GM12865 (cell line): ENCODE measurements around the gene PTPN18.
A peak's percentile ranks its signal among the peaks of the same experiment; 100 is the strongest.

Experiments
- DNase-seq: peaks from one replicate; pipeline ENCODE4 v3.0.0; 2010; ENCODE audit warnings: low read depth
- H3K4me3 ChIP-seq: 2 replicates; pipeline ENCODE4 v1.5.1; 2011; ENCODE audit warnings: mild to moderate bottlenecking, low read depth, low read length, control low read depth
- TF ChIP-seq, protein P1 (sequence below): IDR thresholded peaks from 2 replicates; pipeline ENCODE4 v1.5.1; 2011; ENCODE audit warnings: low read length, control low read depth, low read depth, inconsistent platforms; ENCODE audit not compliant: insufficient read depth; ENCODE audit errors: missing control alignments

Gene PTPN18

GRCh38 chr2:130335226-130335625, 20.6 kb upstream of the PTPN18 start:
- no peak for DNase-seq
- H3K4me3 ChIP-seq, result no peak overlapping the region
- TF ChIP-seq, protein P1, sequence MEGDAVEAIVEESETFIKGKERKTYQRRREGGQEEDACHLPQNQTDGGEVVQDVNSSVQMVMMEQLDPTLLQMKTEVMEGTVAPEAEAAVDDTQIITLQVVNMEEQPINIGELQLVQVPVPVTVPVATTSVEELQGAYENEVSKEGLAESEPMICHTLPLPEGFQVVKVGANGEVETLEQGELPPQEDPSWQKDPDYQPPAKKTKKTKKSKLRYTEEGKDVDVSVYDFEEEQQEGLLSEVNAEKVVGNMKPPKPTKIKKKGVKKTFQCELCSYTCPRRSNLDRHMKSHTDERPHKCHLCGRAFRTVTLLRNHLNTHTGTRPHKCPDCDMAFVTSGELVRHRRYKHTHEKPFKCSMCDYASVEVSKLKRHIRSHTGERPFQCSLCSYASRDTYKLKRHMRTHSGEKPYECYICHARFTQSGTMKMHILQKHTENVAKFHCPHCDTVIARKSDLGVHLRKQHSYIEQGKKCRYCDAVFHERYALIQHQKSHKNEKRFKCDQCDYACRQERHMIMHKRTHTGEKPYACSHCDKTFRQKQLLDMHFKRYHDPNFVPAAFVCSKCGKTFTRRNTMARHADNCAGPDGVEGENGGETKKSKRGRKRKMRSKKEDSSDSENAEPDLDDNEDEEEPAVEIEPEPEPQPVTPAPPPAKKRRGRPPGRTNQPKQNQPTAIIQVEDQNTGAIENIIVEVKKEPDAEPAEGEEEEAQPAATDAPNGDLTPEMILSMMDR, result no peak

DNA sequence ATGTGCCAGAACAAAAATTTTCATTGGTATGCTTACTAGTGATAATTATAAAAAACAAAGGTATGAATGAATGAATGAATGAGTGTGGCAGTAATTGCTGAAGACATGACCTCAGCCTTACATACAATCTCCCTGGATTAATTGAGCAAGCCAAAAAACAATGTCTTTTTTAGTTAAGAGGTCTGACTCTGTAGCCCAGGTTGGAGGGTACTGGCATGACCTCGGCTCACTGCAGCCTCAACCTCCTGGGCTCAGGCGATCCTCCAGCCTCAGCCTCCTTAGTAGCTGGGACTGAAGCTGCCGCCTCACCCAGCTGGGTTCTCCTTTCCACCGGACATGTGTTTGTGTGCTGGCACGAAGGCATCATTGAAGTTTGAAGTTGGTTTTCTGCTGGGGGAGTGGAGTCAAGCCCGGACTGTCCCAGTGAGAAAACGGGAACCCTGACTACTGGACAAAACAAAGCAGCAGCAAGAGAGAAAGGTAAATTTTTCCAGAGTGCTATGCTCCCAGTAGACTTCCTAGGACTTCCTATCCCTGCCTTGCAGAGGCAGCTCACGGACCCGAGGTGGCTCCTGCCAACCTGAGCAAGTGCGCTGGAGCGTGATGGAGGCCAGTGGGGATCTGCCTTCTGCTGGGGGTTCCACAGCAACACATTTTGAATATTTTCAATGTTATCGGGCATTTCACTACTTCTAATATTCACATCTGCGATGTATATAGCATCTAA, 19.5 kb upstream of the PTPN18 start:
- no peak overlapping the region for H3K4me3 ChIP-seq
- TF ChIP-seq, protein P1, result no peak
- no peak for DNase-seq

DNA sequence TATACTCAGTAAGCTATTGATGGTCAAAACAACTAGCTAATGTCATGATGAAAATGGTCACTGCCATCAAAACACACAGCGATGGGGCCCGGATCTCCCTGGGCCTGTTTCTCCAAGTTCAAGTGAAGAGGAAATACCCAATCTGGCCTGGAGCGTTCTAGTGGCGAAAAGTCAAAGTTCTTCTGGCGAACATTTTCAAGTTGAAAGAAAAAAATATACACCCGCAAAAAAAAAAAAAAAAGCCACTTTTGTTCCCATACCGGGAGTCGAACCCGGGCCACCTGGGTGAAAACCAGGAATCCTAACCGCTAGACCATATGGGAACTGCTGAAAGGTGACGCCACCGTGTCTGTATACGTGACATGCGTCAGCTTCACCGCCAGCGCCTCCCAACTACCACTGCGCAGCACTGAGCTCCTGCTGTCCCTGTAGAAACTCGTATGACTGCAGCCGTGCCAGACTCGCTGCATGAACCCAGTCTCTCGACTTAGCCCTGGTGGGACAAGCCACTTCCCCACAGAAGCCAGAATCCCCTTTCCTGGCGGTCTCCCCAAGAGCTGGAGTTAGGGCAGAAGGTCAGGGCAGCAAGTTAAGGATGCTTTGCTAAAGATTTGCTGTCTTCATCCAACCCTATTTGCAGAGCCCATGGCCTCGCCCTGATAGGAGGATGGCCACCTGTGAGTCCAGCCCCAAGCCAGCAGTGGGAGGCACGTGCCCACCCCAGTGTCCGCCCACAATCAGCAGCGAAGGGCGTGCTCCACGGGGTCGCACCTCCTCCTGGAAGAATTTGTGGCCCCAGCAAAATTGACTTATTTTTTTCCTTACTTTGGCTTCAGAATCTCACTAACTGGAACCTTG, 18.8 kb upstream of the PTPN18 start:
- no peak overlapping the region for H3K4me3 ChIP-seq
- DNase-seq, result peak; percentile 77

DNA sequence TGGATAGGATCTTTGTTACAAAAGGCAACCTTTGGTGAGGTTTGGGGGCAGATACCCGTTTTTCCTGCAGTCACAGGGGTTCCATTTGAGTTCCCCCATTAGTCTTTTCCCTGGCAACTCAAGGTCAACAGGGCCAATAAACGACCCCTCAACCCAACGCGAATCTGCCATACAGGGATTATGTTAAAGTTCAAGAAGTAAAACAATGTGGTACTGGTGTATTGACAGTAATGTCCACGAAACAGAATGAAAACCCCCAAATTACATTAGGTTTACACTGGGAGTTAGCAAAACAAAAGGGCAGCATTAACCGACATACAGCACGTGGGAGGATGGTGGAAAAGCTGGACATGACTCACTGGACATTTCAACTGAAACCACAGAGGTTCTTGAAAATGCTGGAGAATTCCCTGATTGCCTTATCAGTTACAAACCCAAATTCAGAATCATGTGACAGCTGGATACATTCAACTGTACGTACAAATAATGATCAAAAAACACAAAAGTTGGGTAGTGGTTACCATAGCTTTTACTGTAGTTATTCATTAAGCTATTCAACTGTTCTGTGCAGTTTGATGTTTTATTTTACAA, 18.0 kb upstream of the PTPN18 start:
- no peak overlapping the region for H3K4me3 ChIP-seq
- TF ChIP-seq, protein P1, result no peak
- no peak for DNase-seq

More for the DNA sequence above, 18.8 kb upstream of the PTPN18 start:
- TF ChIP-seq, protein P1, result no peak

- TF ChIP-seq, protein P1, result no peak
- no peak for DNase-seq
- H3K4me3 ChIP-seq, result no peak overlapping the region
Measured at GRCh38 chr2:130338793-130339345, 17.0 kb upstream of the PTPN18 start.

DNA sequence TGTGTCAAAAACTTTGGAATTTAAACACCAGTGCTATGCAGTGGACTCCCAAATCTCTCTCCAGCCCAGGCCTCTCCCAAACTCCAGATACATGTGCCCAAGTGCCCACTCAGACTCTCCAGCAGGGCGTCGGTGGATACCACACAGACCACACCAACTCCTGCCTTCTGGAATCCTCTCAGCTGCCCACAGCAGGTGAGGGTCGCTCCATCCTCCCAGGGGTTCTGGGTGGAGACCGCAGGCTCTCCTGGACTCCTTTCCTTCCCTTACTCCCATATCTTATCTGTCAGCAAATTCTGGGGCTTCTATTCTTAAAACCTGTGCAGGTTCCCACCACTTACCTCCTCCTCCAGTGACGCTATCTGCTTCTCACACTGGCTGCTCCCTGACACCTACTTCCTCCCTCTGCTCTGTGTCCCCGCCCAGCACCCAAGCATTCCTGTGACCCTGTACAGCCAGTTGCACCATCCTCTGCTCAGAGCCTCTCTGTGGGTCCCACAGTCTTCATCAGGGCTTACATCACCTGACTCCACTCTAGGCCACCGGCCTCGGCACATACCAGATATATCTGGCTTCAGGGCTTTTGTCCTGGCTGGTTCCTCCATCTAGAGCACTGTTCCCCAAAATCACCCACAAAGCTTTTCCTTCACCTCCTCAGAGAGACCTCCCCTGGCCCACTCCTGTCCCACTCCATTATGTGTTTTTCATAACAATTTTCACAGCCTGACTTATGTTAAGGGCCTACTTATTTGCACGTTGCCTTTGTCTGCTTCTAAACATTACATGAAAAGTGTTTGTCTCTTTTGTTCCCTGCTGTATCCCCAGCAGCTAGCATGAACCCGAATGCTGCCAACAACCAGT, 15.7 kb upstream of the PTPN18 start:
- no peak for DNase-seq
- H3K4me3 ChIP-seq, result no peak overlapping the region
- TF ChIP-seq, protein P1, result no peak
